HG03159 (cell line): ENCODE results near the gene ATP6V1D.
"Not testable (repeated sequence)": the region's sequence is repeated elsewhere in the genome, so short reads cannot be mapped to it uniquely, and the experiment has no call there.

ENCODE experiments used
- ATAC-seq: cut with Tn5 transposase; IDR thresholded peaks from one replicate; pipeline ENCODE4 v1.9.1; 2021; ENCODE audit warnings: mild to moderate bottlenecking, moderate library complexity; ENCODE audit not compliant: unreplicated experiment

Gene ATP6V1D

GRCh38 chr14:67359775-67360469 is at the start of gene ATP6V1D, which contains the start of gene EIF2S1:
ATP6V1D (minus strand) TSS chr14:67359804; CDS start chr14:67359698, 106 bp downstream.
EIF2S1 (plus strand) TSS chr14:67360328; CDS start chr14:67364768, 4,440 bp downstream.
- peak; percentile 89 for ATAC-seq

- not testable (repeated sequence) for ATAC-seq
Observed at GRCh38 chr14:67408122-67408801, 48.7 kb upstream of the ATP6V1D start.

- ATAC-seq: no peak
Observed at GRCh38 chr14:67405771-67406170, 46.2 kb upstream of the ATP6V1D start.

GRCh38 chr14:67400434-67400833 is 40.8 kb upstream of the ATP6V1D start:
- ATAC-seq: no peak

- no peak for ATAC-seq
Observed at GRCh38 chr14:67397536-67397935, 37.9 kb upstream of the ATP6V1D start.

- ATAC-seq: no peak
Observed at GRCh38 chr14:67396381-67396970, 36.9 kb upstream of the ATP6V1D start.

- no peak for ATAC-seq
Observed at GRCh38 chr14:67395876-67396189, 36.2 kb upstream of the ATP6V1D start.

- no peak for ATAC-seq
Observed at GRCh38 chr14:67395086-67395875, 35.7 kb upstream of the ATP6V1D start.

- ATAC-seq: no peak
Observed at GRCh38 chr14:67393689-67394088, 34.1 kb upstream of the ATP6V1D start.

- ATAC-seq: no peak
Observed at GRCh38 chr14:67392800-67393199, 33.2 kb upstream of the ATP6V1D start.

- ATAC-seq: no peak
Observed at GRCh38 chr14:67392123-67392522, 32.5 kb upstream of the ATP6V1D start.

GRCh38 chr14:67391268-67391667 is 31.7 kb upstream of the ATP6V1D start:
- no peak for ATAC-seq

- ATAC-seq: no peak
Observed at GRCh38 chr14:67389811-67390534, 30.4 kb upstream of the ATP6V1D start.

- ATAC-seq: no peak
Observed at GRCh38 chr14:67389275-67389674, 29.7 kb upstream of the ATP6V1D start.

- ATAC-seq: no peak
Observed at GRCh38 chr14:67387195-67387594, 27.6 kb upstream of the ATP6V1D start.

- ATAC-seq: no peak
Observed at GRCh38 chr14:67385618-67386017, 26.0 kb upstream of the ATP6V1D start.

GRCh38 chr14:67385120-67385519 is 25.5 kb upstream of the ATP6V1D start:
- ATAC-seq: no peak

- ATAC-seq: no peak
Observed at GRCh38 chr14:67377916-67378315, 18.3 kb upstream of the ATP6V1D start.

- no peak for ATAC-seq
Observed at GRCh38 chr14:67373347-67373746, 13.7 kb upstream of the ATP6V1D start.

GRCh38 chr14:67372833-67373232 is 13.2 kb upstream of the ATP6V1D start:
- ATAC-seq: no peak
